IMR-90 (cell line): ENCODE measurements around the gene PSMC5. TPM values are rescaled to one million over a fixed set of nuclear protein-coding genes. Genes with fewer than 3 reads are reported as not detected.

Source experiments
- ATAC-seq: fragments of 200-7000 bp; cut with Tn5 transposase; 2 replicates; pipeline ENCODE4 v1.9.1; 2020; ENCODE audit warnings: low read depth, mild to moderate bottlenecking, moderate library complexity
- BruUV-seq: library from RNA; stranded (reverse); fragments of 400-500 nt; replicated peaks from 2 replicates; lab custom pipeline; 2021; lab: Mats Ljungman, UMichigan
- CTCF ChIA-PET: fragments of 300-600 bp; formaldehyde crosslinking; extraction: SDS; loops from one replicate; lab custom pipeline; 2021; ENCODE audit warnings: antibody characterized with exemption; lab: Yijun Ruan, JAX
- POLR2A ChIA-PET: fragments of 300-600 bp; sonication (Branson Sonifier 250); formaldehyde crosslinking; loops from one replicate; lab custom pipeline; 2022; ENCODE audit warnings: antibody characterized with exemption; ENCODE audit not compliant: unreplicated experiment; lab: Charles Lee
- DNase-seq: peaks from one replicate; pipeline ENCODE4 v3.0.0; 2013
- H2AFZ ChIP-seq: replicated peaks from 2 replicates; pipeline ENCODE3; 2013; ENCODE audit warnings: low read length, mild to moderate bottlenecking; ENCODE audit not compliant: poor library complexity
- H2AK5ac ChIP-seq: 2 replicates; pipeline ENCODE4 v1.6.1; 2013; ENCODE audit warnings: low read depth, low read length, inconsistent platforms
- H2AK9ac ChIP-seq: replicated peaks from 2 replicates; pipeline ENCODE3; 2013; ENCODE audit warnings: mild to moderate bottlenecking, low read depth, low read length, moderate library complexity; ENCODE audit not compliant: poor library complexity
- H2BK120ac ChIP-seq: 2 replicates; pipeline ENCODE4 v1.6.1; 2013; ENCODE audit warnings: low read depth, low read length, inconsistent platforms
- H2BK15ac ChIP-seq: 3 replicates; pipeline ENCODE4 v1.6.1; 2013; ENCODE audit warnings: low read depth, low read length, inconsistent platforms
- H2BK20ac ChIP-seq: 2 replicates; pipeline ENCODE4 v1.6.1; 2013; ENCODE audit warnings: low read depth, mild to moderate bottlenecking, inconsistent platforms, low read length, moderate library complexity
- H2BK5ac ChIP-seq: 2 replicates; pipeline ENCODE4 v1.6.1; 2013; ENCODE audit warnings: mild to moderate bottlenecking, low read depth, low read length, inconsistent platforms; ENCODE audit not compliant: poor library complexity, severe bottlenecking
- H3K14ac ChIP-seq: replicated peaks from 2 replicates; pipeline ENCODE4 v1.6.1; 2013; ENCODE audit warnings: low read depth, low read length, inconsistent platforms
- H3K18ac ChIP-seq: 2 replicates; pipeline ENCODE4 v1.6.1; 2013; ENCODE audit warnings: low read depth, low read length, control low read depth
- H3K23ac ChIP-seq: 2 replicates; pipeline ENCODE4 v1.6.1; 2013; ENCODE audit warnings: low read depth, low read length, inconsistent platforms
- H3K27ac ChIP-seq: 2 replicates; pipeline ENCODE4 v1.5.1; 2013; ENCODE audit warnings: mild to moderate bottlenecking, control low read depth, low read length; ENCODE audit not compliant: insufficient read depth
- H3K27me3 ChIP-seq: 2 replicates; pipeline ENCODE4 v1.6.1; 2013; ENCODE audit warnings: low read length; ENCODE audit not compliant: control insufficient read depth, insufficient read depth
- H3K36me3 ChIP-seq: 2 replicates; pipeline ENCODE4 v1.6.1; 2013; ENCODE audit warnings: low read length, mixed read lengths; ENCODE audit not compliant: control insufficient read depth, insufficient read depth
- H3K4ac ChIP-seq: 2 replicates; pipeline ENCODE4 v1.6.1; 2013; ENCODE audit warnings: low read depth, low read length, inconsistent platforms
- H3K4me1 ChIP-seq: 2 replicates; pipeline ENCODE4 v1.6.1; 2013; ENCODE audit warnings: low read length, mixed read lengths; ENCODE audit not compliant: control insufficient read depth, insufficient read depth
- H3K4me2 ChIP-seq: 2 replicates; pipeline ENCODE4 v1.6.1; 2013; ENCODE audit warnings: low read depth, mild to moderate bottlenecking, control low read depth, low read length, moderate library complexity
- H3K4me3 ChIP-seq: 2 replicates; pipeline ENCODE4 v1.5.1; 2013; ENCODE audit warnings: low read depth, mild to moderate bottlenecking, control low read depth, low read length, moderate library complexity; ENCODE audit not compliant: insufficient read depth
- H3K56ac ChIP-seq: 2 replicates; pipeline ENCODE4 v1.6.1; 2013; ENCODE audit warnings: low read length, inconsistent platforms; ENCODE audit not compliant: insufficient read depth; ENCODE audit errors: extremely low read depth
- H3K79me1 ChIP-seq, 2 experiments: 2 replicates each; pipeline ENCODE4 v1.6.1; 2013; ENCODE audit warnings: low read length in 2 of 2, inconsistent platforms in 1 of 2, low read depth in 1 of 2
- H3K9ac ChIP-seq: 2 replicates; pipeline ENCODE4 v1.6.1; 2013; ENCODE audit warnings: low read depth, low read length, control low read depth
- H3K9me1 ChIP-seq: 2 replicates; pipeline ENCODE4 v1.6.1; 2013; ENCODE audit warnings: low read length, inconsistent platforms; ENCODE audit not compliant: insufficient read depth
- H3K9me3 ChIP-seq: 2 replicates; pipeline ENCODE4 v1.6.1; 2013; ENCODE audit warnings: low read length; ENCODE audit not compliant: control insufficient read depth, insufficient read depth
- H4K20me1 ChIP-seq: 2 replicates; pipeline ENCODE4 v1.6.1; 2013; ENCODE audit warnings: low read length, inconsistent platforms; ENCODE audit not compliant: insufficient read depth
- H4K5ac ChIP-seq: 2 replicates; pipeline ENCODE4 v1.6.1; 2013; ENCODE audit warnings: mild to moderate bottlenecking, low read depth, low read length, control low read depth
- H4K8ac ChIP-seq, 2 experiments: 2 replicates each; pipeline ENCODE4 v1.6.1; 2013; ENCODE audit warnings: low read depth in 2 of 2, low read length in 2 of 2, control low read depth in 1 of 2, inconsistent platforms in 1 of 2
- H4K91ac ChIP-seq: 2 replicates; pipeline ENCODE4 v1.6.1; 2013; ENCODE audit warnings: low read depth, low read length, inconsistent platforms; ENCODE audit not compliant: insufficient read depth
- CEBPB ChIP-seq: IDR thresholded peaks from 2 replicates; pipeline ENCODE4 v1.6.1; 2012; ENCODE audit warnings: low read depth, low read length, improper control_type of control experiment
- MXI1 ChIP-seq: IDR thresholded peaks from 2 replicates; pipeline ENCODE4 v1.6.1; 2012; ENCODE audit warnings: low read depth, mild to moderate bottlenecking, low read length, moderate library complexity, borderline replicate concordance
- NFE2L2 ChIP-seq: fragments of 150-350 bp; IDR thresholded peaks from 2 replicates; pipeline ENCODE4 v1.6.1; 2016; ENCODE audit warnings: low read depth, mild to moderate bottlenecking, low read length
- POLR2A ChIP-seq: IDR thresholded peaks from 2 replicates; pipeline ENCODE4 v1.6.1; 2012; ENCODE audit warnings: mild to moderate bottlenecking, low read depth, low read length
- RAD21 ChIP-seq: IDR thresholded peaks from 2 replicates; pipeline ENCODE4 v1.6.1; 2012; ENCODE audit warnings: low read length, improper control_type of control experiment
- RCOR1 ChIP-seq: IDR thresholded peaks from 2 replicates; pipeline ENCODE4 v1.6.1; 2012; ENCODE audit warnings: mild to moderate bottlenecking, low read length, improper control_type of control experiment; ENCODE audit not compliant: insufficient replicate concordance
- RFX5 ChIP-seq: IDR thresholded peaks from 2 replicates; pipeline ENCODE4 v1.8.0; 2012; ENCODE audit warnings: low read depth, mild to moderate bottlenecking, low read length, moderate library complexity
- SMC3 ChIP-seq: fragments of 150-350 bp; IDR thresholded peaks from 2 replicates; pipeline ENCODE4 v1.6.1; 2016; ENCODE audit warnings: low read depth, mild to moderate bottlenecking, antibody characterized with exemption, low read length, moderate library complexity
- WGBS, 2 experiments: methylation state at CpG; one replicate each; pipeline versions ENCODE4 v1.1.5 to v1.1.7; 2013; ENCODE audit warnings: missing lambda C conversion rate in 2 of 2; ENCODE audit not compliant: insufficient read length in 1 of 2; ENCODE audit errors: extremely low coverage in 2 of 2; 5-methylcytosine and 5-hydroxymethylcytosine counted together
- dilution Hi-C: fragments of 300-500 bp; cut with HindIII; formaldehyde crosslinking; loops from one replicate; pipeline ENCODE4 v1.14.3; 2018; ENCODE audit warnings: low sequenced_read_pairs; ENCODE audit not compliant: unreplicated experiment
- in situ Hi-C: fragments of 300-500 bp; cut with MboI; formaldehyde crosslinking; loops from 3 replicates; pipeline ENCODE4 v1.14.3; 2019; ENCODE audit warnings: low sequenced_read_pairs, inconsistent platforms, mixed read lengths
- intact Hi-C: fragments of 100-400 bp; cut with micrococcal nuclease; formaldehyde crosslinking; loops from 2 replicates; pipeline ENCODE4 v1.10.0; 2022
- polyA plus RNA-seq, 3 experiments: library from polyadenylated mRNA; depleted of rRNA; stranded (reverse); fragments of >200 nt; gene quantifications; 2 replicates each; pipeline ENCODE4 v1.2.3, GENCODE V29; 2012; ENCODE audit warnings: low replicate concordance in 1 of 3
- total RNA-seq: library from RNA; depleted of rRNA; stranded (reverse); fragments of >200 nt; gene quantifications from 2 replicates; pipeline ENCODE4 v1.2.3, GENCODE V29; 2012
- TF ChIP-seq, protein P1 (sequence below): conservative IDR thresholded peaks from 2 replicates; pipeline ENCODE4 v1.5.1; 2012; ENCODE audit warnings: mild to moderate bottlenecking, low read depth, low read length, improper control_type of control experiment
- TF ChIP-seq, protein P2 (sequence below): fragments of 150-350 bp; IDR thresholded peaks from 2 replicates; pipeline ENCODE4 v1.6.1; 2016; ENCODE audit warnings: low read depth, mild to moderate bottlenecking, low read length, moderate library complexity, borderline replicate concordance

The PSMC5 gene
- total and polyA plus RNA-seq, 2 of the 4 experiments (the other 2 are of a cell fraction), result 105 to 165 TPM

DNA sequence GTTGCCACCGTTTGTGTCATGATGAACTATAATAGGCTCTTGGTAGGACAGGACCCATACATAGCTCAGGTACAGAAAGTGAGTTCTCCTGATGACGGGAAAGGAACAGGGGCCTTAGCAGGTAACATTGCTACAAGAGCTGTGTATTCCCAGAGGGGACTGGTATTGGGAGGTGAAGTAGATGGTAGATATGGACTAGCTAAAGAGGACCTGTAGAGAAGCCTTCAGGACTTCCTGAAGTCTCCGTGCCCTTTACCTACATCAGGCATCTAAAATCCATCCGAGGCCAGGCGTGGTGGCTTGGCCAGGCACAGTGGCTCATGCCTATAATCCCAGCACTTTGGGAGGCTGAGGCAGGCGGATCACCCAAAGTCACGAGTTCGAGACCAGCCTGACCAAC is 28.0 kb downstream of the PSMC5 start:
- ChIA-PET POLR2A (no interaction called here), CTCF (no interaction called here)
- dilution Hi-C loops (no loop called here), in situ Hi-C loops (no loop called here), intact Hi-C loops (no loop called here)
- H2BK20ac ChIP-seq, result no peak overlapping the region
- no peak overlapping the region for H3K4me2 ChIP-seq
- DNase-seq, result no peak
- H2AK9ac ChIP-seq, result no peak overlapping the region
- H3K56ac ChIP-seq, result no peak overlapping the region
- no peak overlapping the region for H2AK5ac ChIP-seq
- BruUV-seq, result no TSS peak
- H3K4ac ChIP-seq, result no peak overlapping the region
- no peak overlapping the region for H2BK15ac ChIP-seq
- H4K8ac ChIP-seq, result no peak overlapping the region
- H3K9me1 ChIP-seq, result no peaks in the 10 kb centered on the region
- no peaks in the 10 kb centered on the region for H3K79me1 ChIP-seq
- peaks cover 34% of the 10 kb centered on the region for H3K27me3 ChIP-seq
- H4K20me1 ChIP-seq, result no peaks in the 10 kb centered on the region
- TF ChIP-seq RAD21 (no peak), RCOR1 (no peak), SMC3 (no peak), MXI1 (no peak), CEBPB (no peak), NFE2L2 (no peak), RFX5 (no peak), POLR2A (no peak)
- TF ChIP-seq, protein P1, sequence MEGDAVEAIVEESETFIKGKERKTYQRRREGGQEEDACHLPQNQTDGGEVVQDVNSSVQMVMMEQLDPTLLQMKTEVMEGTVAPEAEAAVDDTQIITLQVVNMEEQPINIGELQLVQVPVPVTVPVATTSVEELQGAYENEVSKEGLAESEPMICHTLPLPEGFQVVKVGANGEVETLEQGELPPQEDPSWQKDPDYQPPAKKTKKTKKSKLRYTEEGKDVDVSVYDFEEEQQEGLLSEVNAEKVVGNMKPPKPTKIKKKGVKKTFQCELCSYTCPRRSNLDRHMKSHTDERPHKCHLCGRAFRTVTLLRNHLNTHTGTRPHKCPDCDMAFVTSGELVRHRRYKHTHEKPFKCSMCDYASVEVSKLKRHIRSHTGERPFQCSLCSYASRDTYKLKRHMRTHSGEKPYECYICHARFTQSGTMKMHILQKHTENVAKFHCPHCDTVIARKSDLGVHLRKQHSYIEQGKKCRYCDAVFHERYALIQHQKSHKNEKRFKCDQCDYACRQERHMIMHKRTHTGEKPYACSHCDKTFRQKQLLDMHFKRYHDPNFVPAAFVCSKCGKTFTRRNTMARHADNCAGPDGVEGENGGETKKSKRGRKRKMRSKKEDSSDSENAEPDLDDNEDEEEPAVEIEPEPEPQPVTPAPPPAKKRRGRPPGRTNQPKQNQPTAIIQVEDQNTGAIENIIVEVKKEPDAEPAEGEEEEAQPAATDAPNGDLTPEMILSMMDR, result no peak
- TF ChIP-seq, protein P2, sequence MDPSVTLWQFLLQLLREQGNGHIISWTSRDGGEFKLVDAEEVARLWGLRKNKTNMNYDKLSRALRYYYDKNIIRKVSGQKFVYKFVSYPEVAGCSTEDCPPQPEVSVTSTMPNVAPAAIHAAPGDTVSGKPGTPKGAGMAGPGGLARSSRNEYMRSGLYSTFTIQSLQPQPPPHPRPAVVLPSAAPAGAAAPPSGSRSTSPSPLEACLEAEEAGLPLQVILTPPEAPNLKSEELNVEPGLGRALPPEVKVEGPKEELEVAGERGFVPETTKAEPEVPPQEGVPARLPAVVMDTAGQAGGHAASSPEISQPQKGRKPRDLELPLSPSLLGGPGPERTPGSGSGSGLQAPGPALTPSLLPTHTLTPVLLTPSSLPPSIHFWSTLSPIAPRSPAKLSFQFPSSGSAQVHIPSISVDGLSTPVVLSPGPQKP, result no peak
- no peak overlapping the region for H3K4me3 ChIP-seq
- no peak for ATAC-seq
- WGBS, 2 experiments, result 100% methylated on average over 5 of the region's 8 CpGs; no CpG with 5 or more reads in 1 of the 2 experiments
- no peak overlapping the region for H3K9ac ChIP-seq
- H4K91ac ChIP-seq, result no peak overlapping the region
- no peak overlapping the region for H3K14ac ChIP-seq
- H4K5ac ChIP-seq, result no peak overlapping the region
- no peak overlapping the region for H2BK120ac ChIP-seq
- no peak overlapping the region for H2BK5ac ChIP-seq
- no peaks in the 10 kb centered on the region for H3K4me1 ChIP-seq
- no peaks in the 10 kb centered on the region for H3K9me3 ChIP-seq
- no peak overlapping the region for H3K18ac ChIP-seq
- H3K23ac ChIP-seq, result no peak overlapping the region
- no peak overlapping the region for H2AFZ ChIP-seq
- no peak overlapping the region for H3K27ac ChIP-seq
- H3K36me3 ChIP-seq, result no peaks in the 10 kb centered on the region
